GM18498 (cell line): ENCODE measurements around the gene ZDHHC22.

Source experiments
- ATAC-seq: cut with Tn5 transposase; IDR thresholded peaks from one replicate; pipeline ENCODE4 v1.9.1; 2021; ENCODE audit warnings: mild to moderate bottlenecking, moderate library complexity; ENCODE audit not compliant: unreplicated experiment

Gene ZDHHC22

DNA sequence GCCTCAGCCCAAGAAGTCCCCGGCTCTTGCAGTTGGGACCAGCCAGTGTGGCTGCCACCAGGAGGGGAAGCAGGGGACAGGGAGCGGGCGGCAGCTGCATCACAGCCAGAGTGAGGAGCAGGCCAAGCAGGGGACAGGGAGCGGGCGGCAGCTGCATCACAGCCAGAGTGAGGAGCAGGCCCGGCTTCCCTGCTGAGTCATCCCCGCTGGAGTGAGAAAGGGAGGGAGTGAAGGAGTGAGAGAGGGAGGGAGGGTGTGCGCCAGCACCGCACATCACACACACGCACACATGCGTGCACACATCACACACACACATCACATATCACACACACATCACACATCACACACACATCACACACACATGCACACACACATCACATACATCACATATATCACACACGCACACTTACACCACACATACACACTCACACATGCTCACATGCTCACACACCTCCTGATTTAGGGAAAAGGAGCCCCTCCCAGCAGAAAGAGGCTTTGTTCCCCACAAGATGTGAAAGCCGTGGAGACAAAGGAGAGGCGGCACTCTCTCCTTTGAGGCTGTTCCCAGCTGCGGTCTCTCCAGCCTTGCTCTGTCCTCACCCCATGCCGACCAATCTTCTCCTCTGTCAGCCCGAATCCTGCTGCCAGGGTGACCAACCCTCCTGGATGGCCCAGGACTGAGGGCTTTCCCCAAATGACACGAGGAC is 16.7 kb upstream of the ZDHHC22 start:
- no peak for ATAC-seq

DNA sequence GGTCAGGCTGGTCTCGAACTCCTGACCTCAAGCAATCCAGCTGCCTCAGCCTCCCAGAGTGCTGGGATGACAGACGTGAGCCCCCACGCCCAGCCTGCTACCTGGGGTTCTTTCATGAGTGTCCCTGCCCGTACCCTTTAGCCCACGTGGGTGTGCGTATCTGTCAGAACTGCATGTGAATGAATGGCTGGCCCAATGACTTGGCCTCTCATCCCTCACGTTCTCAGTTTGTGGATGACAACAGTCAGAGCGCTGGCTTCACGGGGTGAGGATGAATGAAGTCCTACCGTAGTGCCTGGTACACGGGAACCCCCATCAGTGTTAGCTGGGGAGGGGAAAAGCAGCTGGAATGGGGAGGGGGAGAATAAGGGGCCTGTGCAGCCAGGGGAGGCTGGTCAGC is 16.1 kb upstream of the ZDHHC22 start:
- no peak for ATAC-seq

- ATAC-seq, result no peak
These were observed 13.5 kb upstream of the ZDHHC22 start for GRCh38 chr14:77155083-77155482.

DNA sequence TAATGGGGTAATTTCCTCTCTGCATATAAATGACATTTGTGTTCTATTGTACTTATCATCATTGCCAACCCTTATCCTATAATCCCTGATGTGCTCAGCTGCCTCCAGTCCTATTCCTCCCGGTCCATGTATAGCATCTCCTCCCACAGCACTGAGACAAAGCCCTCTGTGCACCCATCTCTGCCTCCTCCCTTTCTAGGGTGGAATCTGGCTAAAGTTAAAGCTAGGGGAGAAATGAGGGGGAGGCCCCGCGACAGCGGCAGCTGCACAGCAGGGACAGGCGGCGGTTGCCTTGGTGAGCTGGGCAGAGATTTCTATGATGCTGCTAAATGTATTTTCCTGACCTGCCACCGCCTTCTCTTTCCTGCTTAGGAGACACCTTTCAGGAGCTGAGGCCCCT is 12.8 kb upstream of the ZDHHC22 start:
- ATAC-seq, result no peak

DNA sequence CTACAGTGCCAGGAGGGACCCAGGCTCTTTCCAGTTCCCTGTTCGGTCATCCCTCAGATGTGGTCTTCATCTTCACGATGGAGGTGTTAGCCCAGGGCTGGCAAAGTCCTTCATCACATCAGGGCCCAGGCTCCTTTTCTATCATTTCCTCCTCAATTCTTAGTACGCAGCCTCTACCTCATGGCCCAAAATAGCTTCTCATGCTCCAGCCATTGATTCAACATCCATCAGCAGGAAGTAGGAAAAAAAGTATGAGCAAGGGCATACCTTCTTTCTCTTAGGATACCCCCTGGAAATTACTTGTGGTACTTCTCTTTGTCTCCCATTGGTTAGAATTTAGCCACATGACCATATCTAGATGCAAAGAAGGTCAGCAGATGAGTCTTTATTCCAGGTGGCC is 12.2 kb upstream of the ZDHHC22 start:
- no peak for ATAC-seq

GRCh38 chr14:77151918-77152588 is 10.5 kb upstream of the ZDHHC22 start:
- no peak for ATAC-seq

- ATAC-seq, result no peak
These were observed 9.7 kb upstream of the ZDHHC22 start for GRCh38 chr14:77151245-77151644.

DNA sequence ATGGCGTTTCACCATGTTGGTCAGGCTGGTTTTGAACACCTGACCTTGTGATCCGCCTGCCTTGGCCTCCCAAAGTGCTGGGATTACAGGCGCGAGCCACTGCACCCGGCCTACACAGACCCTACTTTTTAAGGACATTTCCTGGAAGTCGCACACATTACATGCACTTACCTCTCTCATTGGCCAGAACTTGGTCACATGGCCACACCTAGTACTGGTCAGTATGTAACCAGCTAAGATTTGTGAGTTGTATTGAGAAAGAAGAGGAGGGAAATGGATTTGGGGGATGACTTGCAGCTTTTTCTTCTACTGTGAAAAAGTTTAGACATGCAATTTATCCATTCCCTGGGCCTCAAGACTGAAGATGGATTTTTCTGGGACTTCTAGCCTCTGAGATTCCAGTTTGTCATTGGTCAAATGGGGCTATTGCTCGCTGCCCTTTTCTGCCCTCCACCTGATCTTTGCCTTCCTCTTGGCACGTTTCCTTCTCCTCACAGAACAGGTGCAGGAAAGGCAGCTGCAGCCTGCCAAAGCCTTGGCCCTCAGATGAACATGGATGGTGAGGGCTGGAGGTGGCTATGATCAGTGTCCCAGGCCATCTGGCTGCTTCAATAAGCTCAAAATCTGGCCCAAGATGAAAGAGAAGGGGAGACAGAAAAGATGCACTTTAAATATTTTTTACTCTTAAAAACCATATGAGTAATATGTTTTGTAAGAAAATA is 7.1 kb upstream of the ZDHHC22 start:
- no peak for ATAC-seq

DNA sequence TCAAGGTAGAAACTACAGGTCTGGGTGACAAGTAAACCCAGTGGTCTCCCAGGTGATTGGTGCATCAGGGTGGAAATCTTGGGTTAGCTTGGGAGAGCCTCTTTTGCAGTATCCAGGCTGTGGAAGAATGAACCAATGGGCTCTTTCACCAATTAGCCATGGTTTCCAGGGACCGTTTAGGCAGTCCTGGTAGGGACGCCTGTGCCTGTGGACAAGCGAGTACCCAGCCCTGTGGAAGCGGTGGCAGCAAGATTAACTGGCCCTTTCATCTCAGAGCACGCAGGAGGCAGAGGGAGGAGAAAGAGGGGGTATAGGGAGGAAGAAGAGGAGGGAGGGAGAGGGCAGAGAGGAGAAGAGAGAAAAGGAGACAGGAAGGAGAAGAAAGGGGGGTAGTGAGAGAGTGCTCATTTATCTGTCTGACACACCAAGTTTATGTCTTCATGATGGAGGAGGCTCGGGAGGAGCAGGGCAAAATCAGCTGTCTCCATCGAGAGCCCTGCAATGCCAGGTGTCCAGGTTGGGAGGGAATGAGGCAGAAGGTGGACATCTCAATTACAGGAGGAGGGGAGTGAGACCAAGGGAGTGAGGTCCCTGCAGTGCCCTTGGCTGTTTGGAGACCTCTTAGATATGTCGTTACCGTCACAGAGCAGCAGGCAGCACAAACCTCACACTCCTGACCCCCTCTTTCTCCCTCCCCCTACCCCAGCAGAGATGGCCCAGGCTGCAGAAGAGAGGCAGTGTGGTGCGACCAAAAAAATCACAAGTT is 4.6 kb upstream of the ZDHHC22 start:
- no peak for ATAC-seq

GRCh38 chr14:77144412-77145115 is 3.0 kb upstream of the ZDHHC22 start:
- no peak for ATAC-seq

DNA sequence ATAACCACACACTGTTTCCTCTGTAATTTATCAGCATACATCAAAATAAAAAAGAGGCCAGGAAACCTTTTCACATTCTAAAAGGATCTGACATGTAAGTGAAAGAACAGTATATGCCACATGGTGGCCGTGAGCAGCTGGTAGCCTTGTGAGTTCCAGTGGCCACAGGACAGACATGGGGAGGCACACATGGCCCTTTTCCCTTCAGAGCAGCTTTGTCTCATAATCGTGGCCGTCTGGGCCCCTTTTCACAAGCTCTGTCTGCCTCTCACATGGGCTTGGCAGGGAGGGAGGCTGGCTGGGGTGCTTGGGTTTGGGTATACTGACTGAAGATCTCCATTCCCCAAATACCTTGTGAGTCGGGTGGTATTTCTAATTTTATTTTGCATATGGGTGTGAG is 1.5 kb upstream of the ZDHHC22 start:
- no peak for ATAC-seq

GRCh38 chr14:77142005-77142800 is 612 bp upstream of the ZDHHC22 start:
- ATAC-seq, result no peak

DNA sequence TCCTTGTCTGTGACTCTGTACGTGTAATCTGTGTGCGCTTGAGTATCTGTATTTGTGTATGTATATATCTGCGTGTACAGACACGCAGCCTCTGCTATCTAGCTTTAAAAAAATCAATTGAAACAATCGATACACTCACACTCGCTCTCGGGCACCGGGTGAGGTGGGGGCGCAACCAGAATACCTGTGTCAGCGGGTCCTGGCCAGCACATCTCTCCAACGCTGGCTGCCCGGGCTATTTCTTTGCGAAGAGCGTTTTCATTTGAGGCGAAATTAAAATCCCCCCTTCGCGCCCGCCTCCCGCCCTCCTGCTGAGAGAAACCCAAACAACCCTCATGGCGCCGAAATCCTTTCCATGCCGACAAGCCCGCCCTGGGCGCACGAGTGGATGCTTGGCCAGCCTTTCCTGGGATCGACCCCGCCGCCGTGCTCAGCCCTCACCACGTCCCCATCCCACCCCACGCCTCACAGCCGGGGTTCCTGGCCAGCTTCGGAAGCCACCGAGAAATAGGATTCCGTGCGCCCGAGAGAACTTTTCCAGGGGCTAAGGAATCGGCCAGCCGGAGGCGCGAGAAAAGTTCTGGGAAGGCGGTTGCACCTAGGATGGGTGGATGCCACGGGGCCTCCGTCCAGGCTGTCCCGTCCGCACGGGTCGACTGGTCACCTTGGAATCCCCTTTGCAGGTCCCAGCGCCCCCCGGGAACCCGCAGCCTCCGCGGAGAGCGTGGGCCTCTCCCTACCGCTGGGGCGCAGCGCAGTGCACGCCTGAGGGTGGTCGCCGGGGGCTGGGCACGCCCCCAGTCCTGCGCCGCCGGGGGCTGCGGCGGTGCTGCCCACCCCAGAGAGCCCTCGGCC is 1.0 kb downstream of the ZDHHC22 start:
- ATAC-seq, result no peak

GRCh38 chr14:77139540-77140358 is 1.8 kb downstream of the ZDHHC22 start:
- ATAC-seq, result no peak

DNA sequence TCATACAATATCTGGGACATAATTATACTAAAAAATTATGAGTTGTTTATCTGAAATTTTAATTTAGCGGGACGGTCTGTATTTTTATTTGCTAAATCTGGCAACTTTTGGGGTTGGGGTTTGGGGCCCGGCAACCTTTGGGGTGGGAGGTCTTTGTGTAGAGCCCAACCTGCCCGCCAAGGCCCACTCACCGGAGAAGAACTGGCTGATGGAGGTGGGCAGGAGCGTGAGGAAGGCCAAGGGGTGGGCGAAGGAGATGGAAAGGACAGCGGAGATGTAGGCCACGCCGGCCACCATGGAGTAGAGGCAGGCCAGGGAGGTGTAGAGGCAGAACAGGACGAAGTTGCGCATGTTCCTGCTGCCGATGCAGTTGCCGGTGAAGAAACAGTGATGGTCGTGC is 2.6 kb downstream of the ZDHHC22 start:
- no peak for ATAC-seq

GRCh38 chr14:77133720-77134338 is 7.8 kb downstream of the ZDHHC22 start:
- ATAC-seq, result peak; percentile 51

DNA sequence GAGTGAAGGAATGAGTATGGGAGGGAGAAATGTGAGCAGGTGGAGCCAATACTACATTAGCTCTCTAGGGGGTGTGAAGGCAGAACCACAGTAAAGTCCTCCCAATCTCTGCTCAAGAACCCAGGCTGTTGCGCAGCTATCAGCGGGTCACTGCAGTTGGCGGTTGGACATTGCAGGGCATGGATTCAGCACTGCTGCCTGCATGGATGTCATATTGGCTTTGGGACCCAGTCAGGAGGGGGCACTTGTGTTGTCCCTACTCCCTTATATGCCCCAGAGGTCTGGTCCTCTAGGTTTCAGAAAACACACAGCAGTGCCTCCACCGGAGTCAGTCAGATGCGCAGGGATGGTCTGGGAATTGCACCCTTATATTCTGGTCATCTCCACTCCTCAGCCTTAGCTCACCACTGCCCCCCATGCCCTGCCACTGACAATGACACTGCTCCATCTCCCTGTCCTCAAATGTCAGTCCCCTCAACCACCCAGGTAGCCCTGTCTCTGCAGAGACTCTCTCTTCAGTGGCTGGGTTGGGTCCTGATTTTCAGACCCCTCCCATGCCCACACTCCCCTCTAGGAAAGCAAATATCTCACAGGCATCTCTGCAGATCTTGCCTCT is 9.6 kb downstream of the ZDHHC22 start:
- no peak for ATAC-seq
